HepG2 (cell line): ENCODE data around the gene BAMBI. TPM values are rescaled to one million over a fixed set of nuclear protein-coding genes. Genes with fewer than 3 reads are reported as not detected.

ENCODE experiments used
- ATAC-seq: fragments of 200-7000 bp; cut with Tn5 transposase; 3 replicates; pipeline ENCODE4 v1.9.1; 2020; ENCODE audit warnings: mild to moderate bottlenecking, moderate library complexity
- BruUV-seq: library from RNA; stranded (reverse); fragments of 400-500 nt; replicated peaks from 2 replicates; lab custom pipeline; 2021; lab: Mats Ljungman, UMichigan
- CTCF ChIA-PET: fragments of 300-600 bp; formaldehyde crosslinking; extraction: SDS; loops from one replicate; lab custom pipeline; 2021; ENCODE audit warnings: low total read pairs, inconsistent platforms, low intra/inter-chr PET ratio; lab: Yijun Ruan, JAX
- POLR2A ChIA-PET: fragments of 350-600 bp; sonication (Branson Sonifier 250); formaldehyde crosslinking; loops from one replicate; lab custom pipeline; 2020; ENCODE audit warnings: antibody characterized with exemption, inconsistent platforms; lab: Yijun Ruan, JAX
- DNase-seq: peaks from one replicate; pipeline ENCODE4 v3.0.0-alpha.2; 2015; ENCODE audit warnings: low spot score
- FAIRE-seq: peaks from 3 replicates; lab custom pipeline; 2011; peaks lifted over from hg19 to GRCh38; lab: Jason Lieb, UNC
- H2AFZ ChIP-seq: one replicate; pipeline ENCODE4 v1.6.1; 2011; ENCODE audit warnings: low read length, inconsistent platforms
- H3K27ac ChIP-seq: fragments of 300-600 bp; 3 replicates; pipeline ENCODE4 v1.8.0; 2011; ENCODE audit warnings: mixed run types, mild to moderate bottlenecking, mixed read lengths, low read length, inconsistent platforms; ENCODE audit not compliant: insufficient read depth; ENCODE audit errors: extremely low read length
- H3K27me3 ChIP-seq, 2 experiments: fragments of 200-600 bp in 1 of 2; 2 replicates in 1 of 2; 3 replicates in 1 of 2; pipeline versions ENCODE4 v1.6.0 to v1.8.0; 2011; ENCODE audit warnings: low read length in 2 of 2, mild to moderate bottlenecking in 2 of 2, moderate library complexity in 2 of 2, inconsistent platforms in 1 of 2; ENCODE audit not compliant: insufficient read depth in 2 of 2, control insufficient read depth in 1 of 2
- H3K36me3 ChIP-seq, 2 experiments: fragments of 200-600 bp in 1 of 2; replicated peaks in 1 of 2; 2 replicates in 1 of 2; 3 replicates in 1 of 2; pipeline versions ENCODE4 v1.5.1 to v1.8.0; 2011; ENCODE audit warnings: low read length in 2 of 2, inconsistent platforms in 1 of 2; ENCODE audit not compliant: insufficient read depth in 2 of 2, control insufficient read depth in 1 of 2
- H3K4me1 ChIP-seq: 2 replicates; pipeline ENCODE4 v1.5.1; 2012; ENCODE audit warnings: low read length, inconsistent platforms; ENCODE audit not compliant: insufficient read depth
- H3K4me2 ChIP-seq: 2 replicates; pipeline ENCODE4 v1.6.0; 2011; ENCODE audit warnings: low read depth, low read length, inconsistent platforms
- H3K4me3 ChIP-seq, 3 experiments: fragments of 200-600 bp in 1 of 3; sonication (generic), shearing (Covaris generic) in 1 of 3; replicated peaks in 1 of 3; 2 replicates each; pipeline ENCODE4 v1.5.1; 2011 to 2016; ENCODE audit warnings: low read length in 3 of 3, inconsistent platforms in 2 of 3, low read depth in 2 of 3, mild to moderate bottlenecking in 2 of 3, control low read depth in 1 of 3, mixed read lengths in 1 of 3; ENCODE audit not compliant: insufficient read depth in 1 of 3
- H3K79me2 ChIP-seq: one replicate; pipeline ENCODE4 v1.6.1; 2011; ENCODE audit warnings: low read length, inconsistent platforms; ENCODE audit not compliant: insufficient read depth
- H3K9ac ChIP-seq: 2 replicates; pipeline ENCODE4 v1.6.0; 2011; ENCODE audit warnings: mild to moderate bottlenecking, low read depth, low read length, inconsistent platforms; ENCODE audit not compliant: insufficient read depth
- H3K9me3 ChIP-seq: 2 replicates; pipeline ENCODE4 v1.5.1; 2012; ENCODE audit warnings: mild to moderate bottlenecking, low read length
- H4K20me1 ChIP-seq: 2 replicates; pipeline ENCODE4 v1.6.0; 2011; ENCODE audit warnings: inconsistent platforms, mild to moderate bottlenecking, low read length, moderate library complexity; ENCODE audit not compliant: insufficient read depth
- BRD4 ChIP-seq: sonication (generic); formaldehyde crosslinking; IDR thresholded peaks from 2 replicates; pipeline ENCODE4 v1.4.0; 2020; ENCODE audit warnings: missing genetic modification reagents
- ETV6 ChIP-seq: sonication (generic); formaldehyde crosslinking; conservative IDR thresholded peaks from 2 replicates; pipeline ENCODE4 v1.4.0; 2020; ENCODE audit warnings: missing genetic modification reagents
- GLMP ChIP-seq: sonication (generic); formaldehyde crosslinking; IDR thresholded peaks from 2 replicates; pipeline ENCODE4 v1.9.0; 2021; ENCODE audit warnings: missing genetic modification reagents, mild to moderate bottlenecking, borderline replicate concordance
- GZF1 ChIP-seq: sonication (generic); formaldehyde crosslinking; IDR thresholded peaks from 2 replicates; pipeline ENCODE4 v1.5.1; 2020; ENCODE audit warnings: mild to moderate bottlenecking, missing genetic modification reagents
- HNF1B ChIP-seq: sonication (generic); formaldehyde crosslinking; IDR thresholded peaks from 2 replicates; pipeline ENCODE4 v1.5.1; 2020; ENCODE audit warnings: mild to moderate bottlenecking, moderate library complexity, missing genetic modification reagents
- KAT8 ChIP-seq: IDR thresholded peaks from 2 replicates; pipeline ENCODE4 v1.6.1; 2016; ENCODE audit warnings: missing genetic modification reagents, missing compliant biosample characterization
- PHB2 ChIP-seq: fragments of 450-650 bp; IDR thresholded peaks from 2 replicates; pipeline ENCODE4 v1.6.1; 2018; ENCODE audit not compliant: partially characterized antibody
- PRPF4 ChIP-seq: fragments of 200-400 bp; formaldehyde crosslinking; IDR thresholded peaks from 2 replicates; pipeline ENCODE4 v1.6.1; 2016; ENCODE audit warnings: low read length, low read depth; ENCODE audit not compliant: poor library complexity, severe bottlenecking
- RFX1 ChIP-seq: fragments of 450-650 bp; IDR thresholded peaks from 2 replicates; pipeline ENCODE4 v1.6.1; 2017
- SIN3B ChIP-seq: fragments of 150-350 bp; IDR thresholded peaks from 2 replicates; pipeline ENCODE4 v1.6.1; 2014; ENCODE audit warnings: low read length
- SIX1 ChIP-seq: sonication (generic); formaldehyde crosslinking; IDR thresholded peaks from 2 replicates; pipeline ENCODE4 v1.4.0; 2020; ENCODE audit warnings: missing genetic modification reagents, borderline replicate concordance
- TRIM24 ChIP-seq: sonication (generic); formaldehyde crosslinking; IDR thresholded peaks from 2 replicates; pipeline ENCODE4 v1.8.0; 2022; ENCODE audit warnings: mild to moderate bottlenecking, missing genetic modification reagents
- TSC22D2 ChIP-seq: sonication (generic); formaldehyde crosslinking; IDR thresholded peaks from 2 replicates; pipeline ENCODE4 v1.5.1; 2020; ENCODE audit warnings: missing genetic modification reagents, mild to moderate bottlenecking, borderline replicate concordance
- ZNF570 ChIP-seq: sonication (generic); formaldehyde crosslinking; IDR thresholded peaks from 2 replicates; pipeline ENCODE4 v1.4.0; 2020; ENCODE audit warnings: mild to moderate bottlenecking, missing genetic modification reagents, borderline replicate concordance
- ZNF792 ChIP-seq: IDR thresholded peaks from 2 replicates; pipeline ENCODE4 v1.6.1; 2016
- ZSCAN22 ChIP-seq: sonication (generic); formaldehyde crosslinking; IDR thresholded peaks from 2 replicates; pipeline ENCODE4 v1.4.0; 2020; ENCODE audit warnings: mild to moderate bottlenecking, missing genetic modification reagents
- WGBS: methylation state at CpG from one replicate; pipeline ENCODE4 v1.1.6; 2017; ENCODE audit warnings: low lambda C conversion rate; 5-methylcytosine and 5-hydroxymethylcytosine counted together
- in situ Hi-C: cut with HindIII; loops from 2 replicates; pipeline ENCODE4 v1.10.0; 2017; ENCODE audit warnings: low pct_unique_long_range_greater_than_20kb; ENCODE audit not compliant: extremely low pct_ligation_motif_present
- intact Hi-C: fragments of 100-400 bp; cut with micrococcal nuclease; formaldehyde crosslinking; loops from one replicate; pipeline ENCODE4 v1.10.0; 2022; ENCODE audit not compliant: unreplicated experiment
- polyA plus RNA-seq, 8 experiments: library from polyadenylated mRNA; depleted of rRNA in 3 of 8; stranded (reverse) in 7 of 8; unstranded in 1 of 8; fragments of >200 nt; fragmentation: Illumina TruSeq in 4 of 8; extraction: Trizol in 4 of 8; gene quantifications; 2 replicates each; pipeline versions ENCODE4 v1.2.1 to v1.2.3, GENCODE V29; 2011 to 2016; ENCODE audit warnings: low read depth in 4 of 8, missing spikeins in 1 of 8, mixed read lengths in 1 of 8; ENCODE audit not compliant: insufficient read depth in 1 of 8
- total RNA-seq, 5 experiments: library from RNA; depleted of rRNA; stranded (reverse); fragments of >200 nt; fragmentation: Illumina TruSeq; extraction: Trizol; gene quantifications; 2 replicates each; pipeline ENCODE4 v1.2.3, GENCODE V29; 2016; ENCODE audit warnings: low read depth in 1 of 5

BAMBI gene
- total and polyA plus RNA-seq, 2 of the 13 experiments (the other 11 are each of a cell fraction or from before 2014, with no cell fraction given), result 12.0 to 23.6 TPM

- WGBS, result 94% methylated on average over 5 of the region's 5 CpGs
- peaks cover 30% of the 10 kb centered on the region for H3K4me1 ChIP-seq
- peaks cover 7 to 24% of the 10 kb centered on the region in 2 experiments for H3K36me3 ChIP-seq
- H3K79me2 ChIP-seq, result peaks cover 15% of the 10 kb centered on the region
- no peak for TF ChIP-seq ZNF792 (CRISPR knock-in tag)
- no peak for TF ChIP-seq GZF1
- TF ChIP-seq HNF1B (CRISPR knock-in tag), result no peak
- no peak for TF ChIP-seq PRPF4
- TF ChIP-seq ETV6 (CRISPR knock-in tag), result no peak
- TF ChIP-seq KAT8, result no peak
- no peak for TF ChIP-seq RFX1
- no peak for TF ChIP-seq BRD4
- no peak for TF ChIP-seq PHB2
- TF ChIP-seq ZNF570 (CRISPR knock-in tag), result no peak
- TF ChIP-seq ZSCAN22 (CRISPR knock-in tag), result no peak
- no peak for TF ChIP-seq SIX1 (CRISPR knock-in tag)
- no peak for TF ChIP-seq TRIM24
- no peak for TF ChIP-seq TSC22D2 (CRISPR knock-in tag)
- no peak for TF ChIP-seq GLMP (CRISPR knock-in tag)
- no peak for TF ChIP-seq SIN3B
- CTCF ChIA-PET, result no interaction called here
- intact Hi-C loops (loop anchor here (10.0 kb wide), 1 partner anchor 49 kb away; no protein-coding TSS in a partner anchor), in situ Hi-C loops (no loop called here)
- H4K20me1 ChIP-seq, result peaks cover 27% of the 10 kb centered on the region
- no peak overlapping the region for H3K4me3 ChIP-seq
- H3K27ac ChIP-seq, result no peak overlapping the region
- DNase-seq, result no peak
- H3K9ac ChIP-seq, result no peak overlapping the region
- H3K4me2 ChIP-seq, result no peak overlapping the region
- no peak overlapping the region for H2AFZ ChIP-seq
- no peaks in the 10 kb centered on the region for H3K27me3 ChIP-seq
- BruUV-seq, result no TSS peak
- POLR2A ChIA-PET, result no interaction called here
- no peaks in the 10 kb centered on the region for H3K9me3 ChIP-seq
- FAIRE-seq, result no peak
- no peak for ATAC-seq
Observed at GRCh38 chr10:28685717-28686116, 8.4 kb downstream of the BAMBI start.
